GM21367 (cell line): Measurements from ENCODE around the gene PSIP1.
A peak's percentile ranks its signal among the peaks of the same experiment; 100 is the strongest.
"Not testable (repeated sequence)": the region's sequence is repeated elsewhere in the genome, so short reads cannot be mapped to it uniquely, and the experiment has no call there.

Experiments
- ATAC-seq: cut with Tn5 transposase; IDR thresholded peaks from one replicate; pipeline ENCODE4 v1.9.1; 2021; ENCODE audit not compliant: unreplicated experiment

Gene PSIP1

GRCh38 chr9:15505921-15506320, 4.8 kb downstream of the PSIP1 start:
- ATAC-seq: peak; percentile 22

GRCh38 chr9:15501803-15502202, 9.0 kb downstream of the PSIP1 start:
- no peak for ATAC-seq

GRCh38 chr9:15501179-15501578, 9.6 kb downstream of the PSIP1 start:
- no peak for ATAC-seq

- no peak for ATAC-seq
Observed at GRCh38 chr9:15499139-15499538, 11.6 kb downstream of the PSIP1 start.

DNA sequence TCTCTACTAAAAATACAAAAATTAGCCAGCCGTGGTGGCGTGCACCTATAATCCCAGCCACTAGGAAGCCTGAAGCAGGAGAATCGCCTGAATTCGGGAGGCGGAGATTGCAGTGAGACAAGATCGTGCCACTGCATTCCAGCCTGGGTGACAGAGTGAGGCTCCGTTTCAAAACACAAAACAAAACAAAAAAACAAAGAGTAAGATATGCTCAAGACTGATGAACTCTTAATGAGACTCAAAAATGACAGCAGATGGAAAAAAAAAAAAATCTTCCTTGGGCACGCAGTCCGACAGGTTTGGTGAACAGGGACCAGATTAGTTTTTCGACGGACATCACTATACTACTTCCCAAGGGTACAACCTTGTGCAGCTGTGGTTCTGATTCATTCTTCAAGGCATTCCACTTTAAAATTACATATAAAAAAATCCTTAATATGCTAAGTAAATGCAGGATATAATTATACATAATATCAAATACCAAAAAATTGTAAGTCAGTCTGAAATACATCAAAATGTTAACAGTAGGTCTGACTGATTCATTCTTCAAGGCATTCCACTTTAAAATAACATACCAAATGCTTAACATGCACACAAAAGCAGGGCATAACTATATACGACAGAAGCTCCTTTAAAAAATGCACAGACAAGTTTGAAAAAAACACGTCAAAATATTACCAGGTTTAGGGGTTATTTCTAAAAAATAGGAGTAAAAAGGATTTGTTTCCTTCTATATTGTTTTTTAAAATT, 12.3 kb downstream of the PSIP1 start:
- ATAC-seq: no peak

GRCh38 chr9:15492485-15493150, 18.2 kb downstream of the PSIP1 start:
- no peak for ATAC-seq

- ATAC-seq: no peak
Observed at GRCh38 chr9:15491950-15492349, 18.8 kb downstream of the PSIP1 start.

GRCh38 chr9:15485836-15486666, 24.7 kb downstream of the PSIP1 start:
- no peak for ATAC-seq

- no peak for ATAC-seq
Observed at GRCh38 chr9:15484802-15485201, 26.0 kb downstream of the PSIP1 start.

DNA sequence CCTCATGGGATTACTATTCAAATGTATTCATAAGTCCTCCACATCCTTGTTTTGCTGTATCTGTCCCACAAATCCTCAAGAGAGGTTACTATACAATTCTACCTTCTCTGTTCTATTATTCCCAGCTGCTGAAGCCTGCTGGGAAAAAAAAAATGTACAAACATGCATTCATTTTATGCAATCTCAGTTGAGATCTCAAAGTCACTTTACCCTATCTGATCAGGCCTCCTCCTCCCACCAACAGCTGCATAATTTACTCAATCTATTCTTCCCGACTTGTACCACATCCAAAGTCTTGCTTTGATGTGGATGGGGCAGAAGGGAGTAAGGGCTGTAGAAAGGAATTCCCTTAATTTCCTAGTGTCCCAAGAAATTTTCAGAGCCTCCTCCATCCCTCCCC, 28.6 kb downstream of the PSIP1 start:
- ATAC-seq: no peak

DNA sequence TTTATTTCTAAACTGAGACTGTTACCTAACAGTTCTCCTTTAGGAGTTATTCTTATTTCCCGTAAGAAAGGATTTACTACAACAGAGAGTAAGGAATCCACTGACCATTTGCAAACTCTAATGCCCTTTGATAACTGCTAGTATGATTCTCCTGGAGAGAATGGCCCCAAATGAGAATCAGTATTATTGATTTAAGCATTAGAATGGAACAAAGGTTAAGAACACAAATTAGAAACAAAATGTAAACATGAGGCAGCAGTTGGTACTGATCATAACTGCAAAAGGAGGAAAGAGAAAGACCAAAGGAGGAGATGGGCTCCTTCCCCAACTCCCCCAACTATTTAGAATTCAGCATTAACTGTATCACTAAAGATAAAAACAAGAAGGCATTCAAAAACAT, 30.7 kb downstream of the PSIP1 start:
- no peak for ATAC-seq

- no peak for ATAC-seq
Observed at GRCh38 chr9:15475923-15476536, 34.7 kb downstream of the PSIP1 start.

DNA sequence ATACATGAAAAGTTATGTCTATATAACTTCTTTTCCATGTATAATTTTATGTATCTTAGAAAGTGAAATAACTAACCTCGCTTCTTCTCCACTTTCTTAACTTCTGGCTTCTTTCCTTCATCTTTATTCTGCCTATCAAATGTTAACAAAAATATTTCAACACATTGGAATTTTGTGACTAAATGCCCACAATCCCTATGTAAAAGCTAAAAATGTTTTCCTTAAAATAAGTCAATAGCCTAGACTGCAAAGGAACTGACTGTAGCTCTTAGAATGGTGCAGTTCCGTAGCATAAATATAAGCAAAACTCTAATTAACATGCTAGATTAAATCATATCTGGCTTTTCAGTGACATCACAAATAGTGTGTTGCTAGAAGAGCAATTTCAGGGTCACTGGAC, 40.9 kb downstream of the PSIP1 start:
- ATAC-seq: no peak

GRCh38 chr9:15469406-15469805, 41.4 kb downstream of the PSIP1 start:
- no peak for ATAC-seq

DNA sequence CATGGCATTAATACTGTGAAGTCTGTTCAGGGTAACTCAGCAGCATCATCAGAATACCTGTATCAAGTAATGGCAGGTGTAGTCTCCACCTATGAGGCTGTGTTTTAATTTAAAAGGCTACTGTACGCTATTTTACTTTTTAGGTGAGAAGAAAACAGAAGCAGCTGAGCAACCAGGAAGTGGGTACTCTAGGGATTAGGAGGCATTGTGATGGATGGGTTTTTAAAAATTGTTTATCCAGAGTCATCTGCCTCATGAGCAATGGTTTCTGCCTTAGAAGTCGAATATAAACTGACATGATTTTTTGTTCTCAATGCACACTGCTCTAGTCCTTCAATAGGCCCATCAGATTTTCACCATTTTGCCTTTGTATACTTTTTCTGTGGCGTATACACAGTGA, 42.6 kb downstream of the PSIP1 start:
- ATAC-seq: no peak

DNA sequence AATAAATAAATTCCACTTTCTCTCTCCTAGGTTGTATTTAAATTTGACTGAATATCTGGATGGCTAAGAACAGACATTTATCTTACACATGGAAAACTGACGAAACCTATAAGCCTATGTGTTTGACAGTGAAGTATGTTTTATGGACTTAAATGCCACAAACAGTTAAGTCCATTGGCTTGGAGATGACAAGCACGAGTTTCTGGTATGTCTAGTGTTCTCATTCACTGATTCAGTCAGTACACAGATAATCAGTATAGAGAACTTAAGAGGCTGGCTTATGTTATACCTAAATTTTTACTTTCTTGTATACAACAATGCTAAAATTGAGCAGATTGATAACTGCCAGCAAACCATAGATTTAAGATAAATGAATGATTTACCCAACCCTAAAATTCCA, 49.2 kb downstream of the PSIP1 start:
- no peak for ATAC-seq

GRCh38 chr9:15461056-15461455, 49.7 kb downstream of the PSIP1 start:
- no peak for ATAC-seq

GRCh38 chr9:15453956-15454355, 56.8 kb downstream of the PSIP1 start:
- no peak for ATAC-seq

- ATAC-seq: no peak
Observed at GRCh38 chr9:15444141-15444540, 66.6 kb downstream of the PSIP1 start.

- ATAC-seq: not testable (repeated sequence)
Observed at GRCh38 chr9:15442264-15442663, 68.5 kb downstream of the PSIP1 start.

DNA sequence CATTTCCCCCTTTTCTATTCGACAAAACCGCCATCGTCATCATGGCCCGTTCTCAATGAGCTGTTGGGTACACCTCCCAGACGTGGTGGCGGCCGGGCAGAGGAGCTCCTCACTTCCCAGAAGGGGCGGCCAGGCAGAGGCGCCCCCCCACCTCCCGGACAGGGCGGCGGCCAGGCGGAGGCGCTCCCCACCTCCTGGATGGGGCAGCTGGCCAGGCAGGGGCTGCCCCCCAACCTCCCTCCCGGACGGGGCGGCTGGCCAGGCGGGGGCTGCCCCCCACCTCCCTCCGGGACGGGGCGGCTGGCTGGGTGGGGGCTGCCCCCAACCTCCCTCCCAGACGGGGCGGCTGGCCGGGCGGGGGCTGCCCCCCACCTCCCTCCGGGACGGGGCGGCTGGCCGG, 68.9 kb downstream of the PSIP1 start:
- not testable (repeated sequence) for ATAC-seq
